K562 (cell line): ENCODE data around the gene OPRL1. TPM values are rescaled to one million over a fixed set of nuclear protein-coding genes. Genes with fewer than 3 reads are reported as not detected.

Source experiments
- ARID1B ChIP-seq: fragments of 450-650 bp; IDR thresholded peaks from 2 replicates; pipeline ENCODE4 v1.6.1; 2016; ENCODE audit warnings: antibody characterized with exemption, mild to moderate bottlenecking, inconsistent platforms
- C11orf30 ChIP-seq: fragments of 450-650 bp; IDR thresholded peaks from 2 replicates; pipeline ENCODE4 v1.6.1; 2016; ENCODE audit warnings: low read depth, mild to moderate bottlenecking
- CBFA2T3 ChIP-seq: fragments of 450-650 bp; IDR thresholded peaks from 2 replicates; pipeline ENCODE4 v1.6.1; 2017
- CEBPG ChIP-seq, 3 experiments: fragments of 200-800 bp in 1 of 3; sonication (Bioruptor generic) in 1 of 3; sonication (generic) in 1 of 3; formaldehyde crosslinking in 1 of 3; IDR thresholded peaks in 2 of 3; conservative IDR thresholded peaks in 1 of 3; 2 replicates each; pipeline versions ENCODE4 v1.6.1 to v1.8.0; 2016 to 2022; ENCODE audit warnings: missing compliant biosample characterization in 2 of 3, missing genetic modification characterization in 2 of 3, mild to moderate bottlenecking in 1 of 3, missing genetic modification reagents in 1 of 3
- CXXC5 ChIP-seq: fragments of 250-450 bp; sonication (Bioruptor Pico); IDR thresholded peaks from 2 replicates; pipeline ENCODE4 v1.8.0; 2022; ENCODE audit warnings: inconsistent platforms, mild to moderate bottlenecking, moderate library complexity
- E2F3 ChIP-seq: fragments of 250-450 bp; sonication (Bioruptor Pico); IDR thresholded peaks from 2 replicates; pipeline ENCODE4 v1.4.0; 2020; ENCODE audit warnings: mild to moderate bottlenecking
- FOXM1 ChIP-seq, 2 experiments: fragments of 450-650 bp in 1 of 2; sonication (generic) in 1 of 2; formaldehyde crosslinking in 1 of 2; IDR thresholded peaks; 2 replicates each; pipeline versions ENCODE4 v1.6.1 to v1.9.0; 2017 to 2022; ENCODE audit warnings: low read depth in 2 of 2, mild to moderate bottlenecking in 2 of 2, missing genetic modification reagents in 1 of 2, moderate library complexity in 1 of 2
- HNRNPK ChIP-seq: fragments of 200-400 bp; formaldehyde crosslinking; IDR thresholded peaks from one replicate; pipeline ENCODE4 v1.6.1; 2018; ENCODE audit warnings: mild to moderate bottlenecking, low read depth, low read length; ENCODE audit not compliant: poor library complexity, severe bottlenecking
- IFI16 ChIP-seq: fragments of 250-450 bp; sonication (Bioruptor Pico); IDR thresholded peaks from 2 replicates; pipeline ENCODE4 v2.1.2; 2022; ENCODE audit warnings: mild to moderate bottlenecking, inconsistent platforms
- MAFG ChIP-seq: fragments of 450-650 bp; conservative IDR thresholded peaks from 2 replicates; pipeline ENCODE4 v1.6.1; 2016; ENCODE audit warnings: missing genetic modification characterization, missing compliant biosample characterization
- NCOA6 ChIP-seq: fragments of 450-650 bp; IDR thresholded peaks from 2 replicates; pipeline ENCODE4 v1.6.1; 2017; ENCODE audit warnings: mild to moderate bottlenecking
- NR1H2 ChIP-seq: sonication (generic); formaldehyde crosslinking; IDR thresholded peaks from 2 replicates; pipeline ENCODE4 v1.4.0; 2020; ENCODE audit warnings: mild to moderate bottlenecking, missing genetic modification reagents
- RCOR1 ChIP-seq, 2 experiments: IDR thresholded peaks; 2 replicates each; pipeline ENCODE4 v1.6.1; 2012; ENCODE audit warnings: low read depth in 2 of 2, low read length in 2 of 2, borderline replicate concordance in 1 of 2, improper control_type of control experiment in 1 of 2
- RFX5 ChIP-seq: IDR thresholded peaks from 2 replicates; pipeline ENCODE4 v1.6.1; 2011; ENCODE audit warnings: low read depth, mild to moderate bottlenecking, improper control_type of control experiment, low read length
- RFX7 ChIP-seq: fragments of 250-450 bp; sonication (Bioruptor Pico); IDR thresholded peaks from 2 replicates; pipeline ENCODE4 v1.5.1; 2021; ENCODE audit warnings: mild to moderate bottlenecking
- SIN3B ChIP-seq: fragments of 450-650 bp; IDR thresholded peaks from 2 replicates; pipeline ENCODE4 v1.6.1; 2017; ENCODE audit warnings: low read depth, mild to moderate bottlenecking, moderate library complexity
- SNIP1 ChIP-seq: fragments of 450-650 bp; IDR thresholded peaks from 2 replicates; pipeline ENCODE4 v1.7.1; 2017; ENCODE audit warnings: low read depth, mild to moderate bottlenecking
- SOX6 ChIP-seq: fragments of 450-650 bp; IDR thresholded peaks from 2 replicates; pipeline ENCODE4 v1.6.1; 2014; ENCODE audit warnings: mild to moderate bottlenecking
- TAF1 ChIP-seq: IDR thresholded peaks from 2 replicates; pipeline ENCODE4 v1.6.1; 2011; ENCODE audit warnings: mild to moderate bottlenecking, low read length, moderate library complexity; ENCODE audit not compliant: insufficient read depth, control insufficient read depth, severe bottlenecking; ENCODE audit errors: extremely low read depth
- polyA plus RNA-seq, 8 experiments: library from polyadenylated mRNA; depleted of rRNA in 4 of 8; stranded (reverse) in 5 of 8; unstranded in 3 of 8; fragments of >200 nt; fragmentation: Nextera tagmentation in 2 of 8; fragmentation: Illumina TruSeq in 1 of 8; extraction: Ambion mirVana in 2 of 8; extraction: Trizol in 1 of 8; gene quantifications; 2 replicates each; pipeline versions ENCODE4 v1.2.1 to v1.2.3, GENCODE V29; 2011 to 2014; ENCODE audit warnings: inconsistent platforms in 1 of 8, missing spikeins in 1 of 8
- total RNA-seq, 7 experiments: library from RNA; depleted of rRNA in 6 of 7; stranded (reverse); fragments of >200 nt in 6 of 7; fragmentation: Illumina TruSeq in 2 of 7; extraction: Trizol in 2 of 7; gene quantifications; 2 replicates each; pipeline versions ENCODE4 v1.2.1 to v1.2.3, GENCODE V29; 2011 to 2021; ENCODE audit warnings: low replicate concordance in 1 of 7
- TF ChIP-seq, protein P1 (sequence below), 2 experiments: fragments of 450-650 bp; conservative IDR thresholded peaks; 2 replicates each; pipeline ENCODE4 v1.6.1; 2017; ENCODE audit warnings: mild to moderate bottlenecking in 2 of 2, moderate library complexity in 2 of 2
- TF ChIP-seq, protein P2 (sequence below): sonication (generic); formaldehyde crosslinking; IDR thresholded peaks from 2 replicates; pipeline ENCODE4 v1.8.0; 2023; ENCODE audit warnings: missing genetic modification reagents, mild to moderate bottlenecking, borderline replicate concordance

OPRL1 gene
- total and polyA plus RNA-seq, 9 of the 15 experiments (the other 6 are each of a cell fraction or from before 2014, with no cell fraction given) = 0.06 to 0.33 (median 0.11) TPM; not detected in 2

DNA sequence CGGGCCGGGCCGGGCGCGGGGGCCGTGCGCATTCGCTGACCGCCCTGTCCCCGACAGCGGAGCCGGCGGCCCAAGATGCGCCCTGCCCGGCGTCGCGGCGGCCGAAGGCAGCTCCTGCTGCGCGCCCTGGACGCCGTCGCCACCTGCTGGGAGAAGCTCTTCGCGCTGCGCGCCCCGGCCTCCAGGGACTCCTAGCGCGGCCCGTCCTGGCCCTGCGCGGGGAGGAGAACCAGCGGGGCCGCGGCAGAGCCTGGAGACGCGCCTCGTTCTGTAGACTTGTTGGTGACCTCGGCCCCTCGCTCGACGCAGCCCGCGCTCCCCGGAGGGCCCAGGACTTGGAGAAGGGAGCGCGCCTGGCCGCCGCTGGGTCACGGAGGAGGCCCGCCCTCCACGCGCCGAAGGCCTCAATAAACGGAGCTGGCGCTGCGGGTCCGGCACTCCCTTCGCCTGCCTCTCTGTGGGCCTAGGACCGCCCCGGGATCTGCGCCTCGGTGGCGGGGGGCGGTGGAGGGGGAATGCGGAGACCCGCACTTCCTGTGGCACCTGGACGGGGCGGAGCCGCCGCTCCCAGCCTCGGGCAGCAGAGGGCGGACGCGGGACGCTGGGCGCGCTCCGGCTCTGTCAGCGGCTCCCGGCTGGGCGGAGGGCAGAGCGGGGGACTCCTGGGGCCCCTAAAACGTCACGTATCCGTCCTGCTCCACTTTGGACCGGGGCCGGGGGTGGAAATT lies 41.2 kb upstream of the OPRL1 start (continued):
- TF ChIP-seq HNRNPK = no peak
- no peak for TF ChIP-seq MAFG (tag)
- TF ChIP-seq E2F3 (CRISPR knock-in tag) = 0 out of 2 replicates have a peak, but pooled peaks have one; percentile 59
- no peak for TF ChIP-seq RFX7 (CRISPR knock-in tag)
- TF ChIP-seq, protein P1, sequence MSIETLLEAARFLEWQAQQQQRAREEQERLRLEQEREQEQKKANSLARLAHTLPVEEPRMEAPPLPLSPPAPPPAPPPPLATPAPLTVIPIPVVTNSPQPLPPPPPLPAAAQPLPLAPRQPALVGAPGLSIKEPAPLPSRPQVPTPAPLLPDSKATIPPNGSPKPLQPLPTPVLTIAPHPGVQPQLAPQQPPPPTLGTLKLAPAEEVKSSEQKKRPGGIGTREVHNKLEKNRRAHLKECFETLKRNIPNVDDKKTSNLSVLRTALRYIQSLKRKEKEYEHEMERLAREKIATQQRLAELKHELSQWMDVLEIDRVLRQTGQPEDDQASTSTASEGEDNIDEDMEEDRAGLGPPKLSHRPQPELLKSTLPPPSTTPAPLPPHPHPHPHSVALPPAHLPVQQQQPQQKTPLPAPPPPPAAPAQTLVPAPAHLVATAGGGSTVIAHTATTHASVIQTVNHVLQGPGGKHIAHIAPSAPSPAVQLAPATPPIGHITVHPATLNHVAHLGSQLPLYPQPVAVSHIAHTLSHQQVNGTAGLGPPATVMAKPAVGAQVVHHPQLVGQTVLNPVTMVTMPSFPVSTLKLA (conservative IDR thresholded peaks at IDR 0.05) = peak; percentile 23 to 63; a peak in 1 of 4 replicates
- TF ChIP-seq ARID1B = peak; percentile 24; the same call in 1 of the 2 replicates
- 0 out of 2 replicates have a peak, but pooled peaks have one; percentile 13 for TF ChIP-seq SOX6
- 0 out of 4 replicates have a peak, but pooled peaks have one; percentile 24 to 26 for TF ChIP-seq RCOR1 (IDR thresholded peaks at IDR 0.05; ENCODE audit: borderline replicate concordance in 1 of 2, low read depth in 2 of 2, low read length in 2 of 2)
- TF ChIP-seq NCOA6 = peak; percentile 84
- TF ChIP-seq TAF1 = peak; percentile 36
- no peak for TF ChIP-seq SNIP1
- TF ChIP-seq SIN3B = 0 out of 2 replicates have a peak, but pooled peaks have one; percentile 66
- TF ChIP-seq CXXC5 (CRISPR knock-in tag) = peak; percentile 77
- TF ChIP-seq NR1H2 (CRISPR knock-in tag) = no peak
- TF ChIP-seq IFI16 (CRISPR knock-in tag) = no peak
- no peak for TF ChIP-seq FOXM1 (IDR thresholded peaks at IDR 0.05; ENCODE audit: low read depth)
- peak; percentile 33; the same call in 1 of the 2 replicates for TF ChIP-seq FOXM1 (CRISPR knock-in tag; IDR thresholded peaks at IDR 0.05; ENCODE audit: low read depth)
- TF ChIP-seq CBFA2T3 = no peak
- no peak for TF ChIP-seq C11orf30
- no peak for TF ChIP-seq RFX5
- TF ChIP-seq, protein P2, sequence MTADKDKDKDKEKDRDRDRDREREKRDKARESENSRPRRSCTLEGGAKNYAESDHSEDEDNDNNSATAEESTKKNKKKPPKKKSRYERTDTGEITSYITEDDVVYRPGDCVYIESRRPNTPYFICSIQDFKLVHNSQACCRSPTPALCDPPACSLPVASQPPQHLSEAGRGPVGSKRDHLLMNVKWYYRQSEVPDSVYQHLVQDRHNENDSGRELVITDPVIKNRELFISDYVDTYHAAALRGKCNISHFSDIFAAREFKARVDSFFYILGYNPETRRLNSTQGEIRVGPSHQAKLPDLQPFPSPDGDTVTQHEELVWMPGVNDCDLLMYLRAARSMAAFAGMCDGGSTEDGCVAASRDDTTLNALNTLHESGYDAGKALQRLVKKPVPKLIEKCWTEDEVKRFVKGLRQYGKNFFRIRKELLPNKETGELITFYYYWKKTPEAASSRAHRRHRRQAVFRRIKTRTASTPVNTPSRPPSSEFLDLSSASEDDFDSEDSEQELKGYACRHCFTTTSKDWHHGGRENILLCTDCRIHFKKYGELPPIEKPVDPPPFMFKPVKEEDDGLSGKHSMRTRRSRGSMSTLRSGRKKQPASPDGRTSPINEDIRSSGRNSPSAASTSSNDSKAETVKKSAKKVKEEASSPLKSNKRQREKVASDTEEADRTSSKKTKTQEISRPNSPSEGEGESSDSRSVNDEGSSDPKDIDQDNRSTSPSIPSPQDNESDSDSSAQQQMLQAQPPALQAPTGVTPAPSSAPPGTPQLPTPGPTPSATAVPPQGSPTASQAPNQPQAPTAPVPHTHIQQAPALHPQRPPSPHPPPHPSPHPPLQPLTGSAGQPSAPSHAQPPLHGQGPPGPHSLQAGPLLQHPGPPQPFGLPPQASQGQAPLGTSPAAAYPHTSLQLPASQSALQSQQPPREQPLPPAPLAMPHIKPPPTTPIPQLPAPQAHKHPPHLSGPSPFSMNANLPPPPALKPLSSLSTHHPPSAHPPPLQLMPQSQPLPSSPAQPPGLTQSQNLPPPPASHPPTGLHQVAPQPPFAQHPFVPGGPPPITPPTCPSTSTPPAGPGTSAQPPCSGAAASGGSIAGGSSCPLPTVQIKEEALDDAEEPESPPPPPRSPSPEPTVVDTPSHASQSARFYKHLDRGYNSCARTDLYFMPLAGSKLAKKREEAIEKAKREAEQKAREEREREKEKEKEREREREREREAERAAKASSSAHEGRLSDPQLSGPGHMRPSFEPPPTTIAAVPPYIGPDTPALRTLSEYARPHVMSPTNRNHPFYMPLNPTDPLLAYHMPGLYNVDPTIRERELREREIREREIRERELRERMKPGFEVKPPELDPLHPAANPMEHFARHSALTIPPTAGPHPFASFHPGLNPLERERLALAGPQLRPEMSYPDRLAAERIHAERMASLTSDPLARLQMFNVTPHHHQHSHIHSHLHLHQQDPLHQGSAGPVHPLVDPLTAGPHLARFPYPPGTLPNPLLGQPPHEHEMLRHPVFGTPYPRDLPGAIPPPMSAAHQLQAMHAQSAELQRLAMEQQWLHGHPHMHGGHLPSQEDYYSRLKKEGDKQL (CRISPR knock-in tag) = 0 out of 2 replicates have a peak, but pooled peaks have one; percentile 88
- TF ChIP-seq CEBPG (CRISPR knock-in tag; IDR thresholded peaks at IDR 0.05) = 0 out of 2 replicates have a peak, but pooled peaks have one; percentile 16
- no peak for TF ChIP-seq CEBPG (tag; conservative IDR thresholded peaks at IDR 0.05 in 1 of 2, IDR thresholded peaks at IDR 0.05 in 1 of 2)
